Dermis microvascular lymphatic vessel endothelial cell (primary cell): Measurements from ENCODE around the gene UBE2V1. TPM values are rescaled to one million over a fixed set of nuclear protein-coding genes. Genes with fewer than 3 reads are reported as not detected.
"Not testable (repeated sequence)": the region's sequence is repeated elsewhere in the genome, so short reads cannot be mapped to it uniquely, and the experiment has no call there.

ENCODE experiments used
- DNase-seq, 2 donors: peaks; one replicate each; pipeline versions ENCODE4 v3.0.0 to v3.0.0-alpha.2; 2010; ENCODE audit warnings: low read depth in 2 of 2
- total RNA-seq: library from RNA; depleted of rRNA; stranded (reverse); fragments of >200 nt; gene quantifications from 2 replicates; pipeline ENCODE4 v1.2.1, GENCODE V29; 2014

Gene UBE2V1
- total RNA-seq, 1 donor from 2014 or later: 23.6 TPM

DNA sequence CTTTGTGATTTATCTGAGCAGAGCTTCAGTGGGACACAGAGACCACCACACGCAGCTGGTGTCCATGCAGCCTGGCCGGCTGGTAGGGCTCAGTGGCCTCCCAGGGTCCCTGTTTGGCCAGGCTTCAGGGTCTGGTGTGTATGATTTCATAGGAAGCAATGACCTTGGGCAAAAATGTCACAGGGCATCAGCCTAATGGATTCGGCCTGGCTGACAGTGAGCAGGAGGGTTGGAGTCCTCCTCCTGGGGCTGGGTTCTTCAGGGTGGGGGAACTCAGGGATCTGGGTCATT lies 47.7 kb downstream of the UBE2V1 start:
- no peak for DNase-seq

DNA sequence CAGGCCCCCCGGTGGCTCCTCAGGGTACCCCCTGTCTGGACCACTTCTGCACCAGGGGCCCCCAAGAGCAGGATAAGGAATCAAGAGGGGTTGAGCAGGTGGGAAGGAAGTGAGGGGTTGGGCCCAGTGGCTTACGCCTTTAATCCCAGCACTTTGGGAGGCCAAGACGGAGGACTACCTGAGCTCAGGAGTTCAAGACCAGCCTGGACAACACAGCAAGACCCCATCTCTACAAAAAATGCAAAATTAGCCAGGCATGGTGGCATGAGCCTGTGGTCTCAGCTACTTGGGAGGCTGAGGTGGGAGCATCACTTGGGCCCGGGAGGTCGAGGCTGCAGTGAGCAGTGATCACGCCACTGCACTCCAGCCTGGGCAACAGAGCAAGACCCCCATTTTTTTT lies 49.2 kb downstream of the UBE2V1 start:
- not testable (repeated sequence) for DNase-seq

DNA sequence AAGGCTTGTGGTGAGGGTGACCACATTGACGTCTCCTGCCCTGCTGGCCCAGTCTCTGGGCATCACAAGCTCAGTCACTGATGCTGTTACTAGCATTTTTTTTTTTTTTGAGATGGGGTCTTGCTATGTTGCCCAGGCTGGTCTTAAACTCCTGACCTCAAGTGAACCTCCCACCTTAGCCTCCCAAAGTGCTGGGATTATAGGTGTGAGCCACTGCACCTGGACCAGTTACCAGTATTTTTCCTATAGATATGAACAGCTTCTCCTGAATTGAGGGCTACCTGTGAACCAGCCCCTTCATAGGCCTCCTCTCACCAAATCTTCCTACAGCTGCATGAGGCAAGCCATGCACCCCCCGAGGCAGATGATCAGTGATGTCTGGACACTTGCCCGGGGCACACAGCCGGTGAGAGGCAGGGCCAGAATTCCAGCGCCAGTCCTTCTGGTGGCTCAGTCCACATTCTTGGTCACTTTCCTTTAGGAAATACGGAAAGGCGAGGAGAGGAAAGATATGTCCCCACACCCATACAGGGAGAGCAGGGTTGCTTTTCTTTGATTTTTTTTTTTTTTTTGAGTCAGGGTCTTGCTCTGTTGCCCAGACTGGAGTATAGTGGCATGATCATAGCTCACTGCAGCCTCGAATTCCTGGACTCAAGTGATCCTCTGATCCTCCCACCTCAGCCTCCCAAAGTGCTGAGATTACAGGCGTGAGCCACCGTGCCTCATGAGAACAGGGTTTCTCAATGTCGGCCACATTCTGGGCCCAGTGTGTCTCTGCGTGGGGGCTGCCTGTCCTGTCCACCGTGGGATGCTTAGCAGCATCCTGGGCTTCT lies 50.7 kb downstream of the UBE2V1 start:
- DNase-seq: no peak

DNA sequence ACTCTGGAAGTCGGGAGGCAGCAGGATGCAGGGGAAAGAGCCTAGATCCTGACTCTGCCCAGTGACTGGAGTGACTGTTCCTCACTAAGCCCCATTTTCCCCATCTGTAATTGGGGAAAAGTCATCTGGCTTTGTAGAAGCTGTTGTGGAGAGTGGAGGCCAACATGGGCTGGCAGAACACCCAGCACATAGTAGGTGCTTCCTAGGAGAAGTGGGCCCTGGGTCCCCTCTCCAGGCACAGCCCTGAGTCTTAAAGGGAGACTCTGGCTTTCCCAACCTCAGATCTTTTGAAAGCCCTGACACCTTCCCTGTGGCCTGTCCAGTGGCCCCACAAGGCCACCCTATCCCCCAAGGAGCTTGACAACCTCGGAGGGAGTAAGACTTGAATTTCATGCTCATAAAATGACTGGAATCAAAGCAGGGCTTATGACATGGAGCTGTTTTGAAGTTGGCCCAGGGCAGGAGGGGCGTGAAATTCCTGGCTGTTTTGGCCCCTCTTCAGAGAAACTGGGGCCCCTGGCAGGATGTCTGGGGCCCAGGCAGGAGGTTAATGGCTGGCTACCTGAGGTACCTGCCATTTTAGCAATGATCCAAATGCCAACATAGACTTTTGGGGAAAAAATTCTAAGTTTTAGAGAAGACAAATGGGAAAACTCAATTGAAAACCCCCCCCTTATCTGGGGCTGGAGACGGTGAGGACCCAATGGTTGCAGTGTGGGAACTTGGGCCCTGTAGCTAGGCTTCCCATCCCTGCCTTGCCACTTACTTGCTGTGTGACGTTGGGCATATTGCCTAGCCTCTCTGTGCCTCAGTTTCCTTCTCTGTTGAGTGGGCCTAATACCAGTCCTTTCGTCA lies 51.6 kb downstream of the UBE2V1 start:
- DNase-seq: no peak

DNA sequence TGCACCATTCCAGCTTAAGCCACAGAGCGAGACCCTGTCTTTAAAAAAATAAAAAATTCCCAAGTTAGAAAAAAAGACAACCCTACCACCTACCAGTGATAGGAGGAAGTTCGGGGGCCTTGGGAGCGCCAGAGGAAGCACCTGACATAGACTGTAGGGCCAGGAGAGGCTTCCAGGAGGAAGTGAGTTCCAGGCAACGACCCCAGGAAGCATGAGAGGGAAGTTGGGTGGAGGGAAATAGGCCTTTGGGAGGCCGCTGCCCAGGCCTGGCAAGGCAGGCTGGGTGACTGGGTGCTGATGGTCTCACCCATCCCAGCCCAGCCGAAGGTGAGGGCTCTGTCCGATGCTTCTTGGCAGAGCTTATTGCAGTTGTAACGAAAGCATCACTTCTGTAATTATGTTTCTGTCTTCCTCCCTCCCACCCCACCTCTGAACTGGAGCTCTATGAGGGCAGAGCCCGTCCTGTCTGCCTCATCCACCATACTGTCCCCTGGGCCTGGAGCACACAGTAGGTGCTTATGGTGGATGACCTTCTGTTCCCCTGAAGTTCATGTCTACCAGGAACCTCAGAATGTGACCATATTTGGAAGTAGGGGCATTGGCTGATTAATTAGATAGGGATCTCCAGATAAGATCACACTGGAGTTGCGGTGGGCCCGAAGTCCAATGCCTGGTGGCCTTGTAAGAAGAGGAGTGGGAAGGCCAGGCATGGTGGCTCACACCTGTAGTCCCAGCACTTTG lies 54.1 kb downstream of the UBE2V1 start:
- DNase-seq: no peak

DNA sequence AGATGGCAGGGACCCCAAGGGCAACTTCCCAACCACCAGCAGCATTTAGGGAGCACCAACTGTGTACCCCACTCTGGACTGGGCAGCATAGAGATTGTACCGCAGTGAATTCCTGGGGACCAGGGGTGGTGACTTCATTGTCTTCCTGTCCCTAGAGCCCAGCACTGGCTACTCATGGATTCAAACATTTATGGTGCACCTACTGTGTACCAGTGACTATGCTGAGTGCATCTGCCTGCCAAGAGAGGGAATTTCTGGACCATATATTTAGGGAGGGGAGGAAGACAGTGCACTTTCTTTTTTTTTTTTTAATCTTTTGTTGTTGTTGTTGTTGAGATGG lies 55.3 kb downstream of the UBE2V1 start:
- DNase-seq: no peak

DNA sequence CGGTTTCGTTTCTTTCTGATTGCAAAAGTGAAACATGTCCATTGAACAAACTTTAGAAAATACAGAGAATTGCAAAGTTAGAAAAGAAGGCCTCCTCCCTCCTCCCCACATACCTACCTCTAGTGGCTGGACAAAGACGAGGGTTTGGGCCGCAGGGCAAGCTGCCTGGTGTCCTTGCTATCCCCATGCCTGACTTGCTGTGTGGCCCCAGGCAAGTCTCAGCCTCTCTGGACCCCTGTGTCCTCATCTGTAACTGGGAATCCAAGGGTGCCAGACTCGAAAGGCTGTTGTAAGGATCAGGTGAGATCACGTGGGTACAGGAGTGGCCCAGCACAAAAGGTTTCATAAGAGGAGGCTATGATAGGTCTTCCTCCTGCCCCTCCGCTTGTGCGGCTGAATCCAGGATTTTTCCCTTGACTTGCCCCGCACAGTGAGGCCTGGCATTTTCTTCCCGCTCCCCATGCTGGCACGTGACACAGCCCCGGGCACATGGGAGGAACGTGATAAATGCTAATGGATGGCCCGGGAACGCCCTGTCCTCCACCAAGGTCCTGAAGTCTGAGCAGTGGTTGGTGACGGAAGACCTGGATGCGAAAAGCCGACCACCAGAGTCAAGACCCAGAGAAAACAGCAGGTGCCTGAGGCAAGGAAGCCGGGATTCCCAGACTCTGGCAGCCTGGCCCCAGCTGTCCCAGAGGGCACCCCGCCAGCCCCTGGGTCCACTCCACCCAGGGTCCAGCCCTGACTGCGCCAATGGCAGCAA lies 55.8 kb downstream of the UBE2V1 start:
- no peak for DNase-seq

DNA sequence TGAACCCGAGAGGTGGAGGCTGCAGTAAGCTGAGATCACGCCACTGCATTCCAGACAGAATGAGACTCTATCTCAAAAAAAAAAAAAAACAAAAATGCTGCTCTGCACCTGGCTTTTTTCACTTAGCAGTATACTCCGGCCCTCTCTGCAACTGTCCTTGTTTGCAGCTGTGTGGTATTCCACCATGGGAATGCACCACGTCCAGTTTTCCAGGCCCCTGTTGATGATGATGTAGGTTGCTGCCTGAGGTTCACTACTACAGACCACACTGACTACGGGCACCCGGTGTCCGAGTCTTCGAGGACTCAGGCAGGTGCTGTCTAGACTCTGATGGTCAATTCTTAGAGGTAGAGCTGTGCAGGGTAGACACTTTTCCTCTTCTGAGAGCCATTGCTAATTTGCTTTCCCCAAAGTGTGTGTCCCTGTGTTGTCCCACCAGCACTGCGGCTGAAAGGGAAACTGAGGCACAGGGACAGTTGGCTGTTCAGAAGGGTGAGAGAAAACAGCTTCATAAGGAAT lies 56.5 kb downstream of the UBE2V1 start:
- DNase-seq: no peak

DNA sequence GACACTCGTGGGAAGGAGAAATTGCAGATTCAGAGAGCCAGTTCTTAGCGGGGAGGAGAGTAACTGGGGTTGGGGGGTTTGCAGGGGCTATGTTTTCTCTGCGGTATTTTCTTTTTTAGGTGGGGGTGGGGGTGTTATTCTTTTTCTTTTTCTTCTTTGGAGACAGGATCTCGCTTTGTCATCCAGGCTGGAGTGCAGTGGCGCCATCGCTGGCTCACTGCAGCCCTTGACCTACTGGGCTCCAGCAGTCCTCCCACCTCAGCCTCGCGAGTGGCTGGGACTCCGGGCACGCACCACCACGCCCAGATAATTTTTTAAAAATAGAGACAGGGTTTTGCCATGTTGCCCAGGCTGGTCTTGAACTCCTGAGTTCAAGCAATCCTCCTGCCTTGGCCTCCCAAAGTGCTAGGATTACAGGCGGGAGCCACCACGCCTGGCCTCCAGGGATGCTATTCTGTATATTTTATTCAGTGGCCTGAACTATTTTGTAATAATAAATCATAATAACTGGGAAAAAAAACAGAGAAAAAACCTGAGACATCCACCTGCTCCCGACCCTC lies 57.3 kb downstream of the UBE2V1 start:
- no peak for DNase-seq

DNA sequence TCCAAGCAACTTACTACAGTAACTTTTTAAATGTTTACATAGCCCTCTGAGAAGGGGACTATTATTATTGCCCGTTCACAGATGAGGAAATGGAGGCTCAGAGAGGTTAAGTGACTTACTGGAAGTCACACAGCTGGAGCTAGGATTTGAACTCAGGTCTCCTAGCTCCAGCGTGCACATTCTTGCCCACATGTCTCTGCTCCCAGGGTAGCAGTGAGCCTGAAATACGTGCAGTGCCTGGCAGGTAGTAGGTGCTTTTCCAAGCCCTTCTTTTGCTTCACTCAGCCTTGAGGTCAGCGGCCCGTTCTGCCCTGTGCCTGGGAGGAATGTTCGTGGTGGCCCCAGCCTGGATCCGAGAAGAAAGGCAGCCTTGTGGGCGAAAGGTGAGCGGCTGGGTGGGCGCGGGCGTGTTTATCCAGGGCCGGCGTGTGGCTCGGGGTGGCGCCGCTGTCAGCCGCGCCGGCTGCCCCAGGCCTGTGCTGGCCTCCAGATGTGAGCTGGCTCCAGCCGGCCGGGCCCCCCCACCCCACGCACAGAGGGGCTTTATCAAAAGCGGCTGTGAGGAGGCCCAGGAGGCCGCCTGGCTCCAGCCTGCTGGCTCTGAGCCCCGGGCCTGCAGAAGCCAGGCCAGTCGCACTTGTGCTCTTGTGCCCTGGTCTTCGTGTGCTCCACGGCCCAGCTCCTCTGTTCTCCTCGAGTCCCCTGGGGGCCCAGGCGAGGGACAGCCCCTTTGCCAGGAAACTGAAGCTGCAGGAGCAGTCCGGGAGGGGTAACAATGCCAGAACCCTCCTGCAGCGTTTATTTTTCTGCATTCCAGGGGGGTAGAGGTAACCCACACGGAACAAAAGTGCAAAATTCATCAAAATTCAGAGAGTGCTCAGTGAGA lies 58.1 kb downstream of the UBE2V1 start:
- DNase-seq: no peak

DNA sequence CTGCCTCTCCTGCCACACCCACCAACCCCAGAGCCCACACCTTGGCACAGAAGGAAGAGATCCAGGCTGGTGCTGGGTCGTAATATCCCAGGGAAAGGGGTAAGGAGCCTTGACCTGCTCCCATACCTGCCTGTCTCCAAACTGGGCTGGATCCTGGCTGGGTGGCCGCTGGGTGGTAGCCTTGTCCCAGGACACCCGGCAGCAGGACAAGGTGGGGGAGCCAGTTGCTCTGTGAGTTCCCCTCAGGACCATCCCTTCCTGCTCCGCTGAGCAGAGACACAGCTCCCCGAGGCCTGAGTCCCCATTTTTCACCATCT lies 58.8 kb downstream of the UBE2V1 start:
- no peak for DNase-seq

DNA sequence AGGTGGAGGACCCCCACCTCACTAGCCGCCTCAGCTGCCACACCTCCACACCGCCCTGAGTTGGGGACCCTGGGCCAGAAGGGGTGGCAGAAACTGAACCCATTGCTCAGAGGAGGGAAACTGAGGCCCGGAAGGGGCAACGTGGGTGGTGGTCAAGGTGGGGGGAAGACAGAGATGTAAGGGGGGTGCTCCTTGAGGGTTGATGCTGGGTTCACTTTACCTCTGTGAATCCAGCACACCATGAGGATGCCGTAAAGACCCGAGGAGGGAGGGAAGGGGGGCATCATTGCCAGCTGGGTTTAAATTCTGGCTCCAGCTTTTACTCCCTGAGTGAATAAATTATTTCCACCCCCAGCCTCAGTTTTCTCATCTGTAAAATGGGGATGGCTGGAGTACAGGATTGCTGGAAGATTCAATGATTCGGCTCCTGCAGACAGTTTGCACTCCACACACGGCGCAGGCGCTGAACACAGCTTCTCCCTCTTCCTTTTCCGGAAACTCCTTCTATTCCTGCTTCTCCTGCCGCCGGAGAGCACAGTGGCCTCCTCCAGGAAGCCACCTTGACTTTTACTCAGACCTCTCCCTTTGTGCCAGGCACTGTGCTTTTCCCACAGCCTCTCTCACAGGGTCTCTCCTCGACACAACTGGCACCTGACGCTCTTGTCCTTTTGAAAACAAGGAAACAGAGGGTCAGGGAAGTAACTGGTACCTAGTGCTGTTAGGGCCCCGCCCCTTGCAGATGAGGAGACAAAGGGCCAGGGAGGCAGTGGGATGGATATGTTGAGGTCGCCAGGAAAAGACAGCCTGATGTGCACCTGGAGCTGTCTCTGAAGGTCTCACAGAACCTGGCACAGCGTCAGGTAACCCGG lies 59.4 kb downstream of the UBE2V1 start:
- DNase-seq: no peak

DNA sequence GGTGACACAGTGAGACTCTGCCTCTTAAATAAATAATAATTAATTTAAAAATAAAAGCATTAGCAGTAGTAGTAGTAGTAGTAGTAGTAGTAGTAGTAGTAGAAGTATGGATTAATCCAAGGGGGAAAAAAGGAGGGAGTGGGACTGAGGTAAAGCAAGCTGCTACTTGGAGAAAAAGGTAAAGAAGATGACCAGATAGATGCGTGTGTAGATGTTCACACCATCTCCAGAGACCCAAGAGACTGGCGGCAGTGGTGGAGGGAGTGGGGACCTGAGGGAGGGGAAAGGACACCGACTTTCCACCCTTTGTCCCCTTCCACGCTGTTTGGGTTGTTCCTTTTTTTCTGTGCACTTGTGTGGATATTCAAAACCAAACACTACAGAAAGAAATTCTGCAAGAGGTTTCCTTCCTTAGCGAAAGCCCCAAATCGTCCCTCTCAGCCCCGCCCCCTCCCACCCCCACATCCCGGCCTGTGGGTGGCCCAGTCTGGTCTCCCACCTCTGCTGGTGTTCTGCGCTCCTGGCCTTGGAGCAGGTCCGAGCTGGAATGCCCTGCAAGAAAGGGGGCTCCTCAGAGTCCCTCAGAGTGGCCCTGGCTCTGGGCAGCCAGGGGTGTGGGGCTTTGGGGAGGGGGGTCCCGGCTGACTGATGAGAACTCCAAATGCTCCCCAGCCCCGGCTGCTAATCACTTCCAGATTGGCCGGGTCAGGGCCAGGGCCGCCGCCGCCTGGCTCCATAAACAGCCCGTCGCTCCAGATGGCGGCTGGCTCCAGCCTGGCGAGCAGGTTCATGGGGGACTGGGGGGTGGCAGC lies 60.2 kb downstream of the UBE2V1 start:
- DNase-seq: no peak

DNA sequence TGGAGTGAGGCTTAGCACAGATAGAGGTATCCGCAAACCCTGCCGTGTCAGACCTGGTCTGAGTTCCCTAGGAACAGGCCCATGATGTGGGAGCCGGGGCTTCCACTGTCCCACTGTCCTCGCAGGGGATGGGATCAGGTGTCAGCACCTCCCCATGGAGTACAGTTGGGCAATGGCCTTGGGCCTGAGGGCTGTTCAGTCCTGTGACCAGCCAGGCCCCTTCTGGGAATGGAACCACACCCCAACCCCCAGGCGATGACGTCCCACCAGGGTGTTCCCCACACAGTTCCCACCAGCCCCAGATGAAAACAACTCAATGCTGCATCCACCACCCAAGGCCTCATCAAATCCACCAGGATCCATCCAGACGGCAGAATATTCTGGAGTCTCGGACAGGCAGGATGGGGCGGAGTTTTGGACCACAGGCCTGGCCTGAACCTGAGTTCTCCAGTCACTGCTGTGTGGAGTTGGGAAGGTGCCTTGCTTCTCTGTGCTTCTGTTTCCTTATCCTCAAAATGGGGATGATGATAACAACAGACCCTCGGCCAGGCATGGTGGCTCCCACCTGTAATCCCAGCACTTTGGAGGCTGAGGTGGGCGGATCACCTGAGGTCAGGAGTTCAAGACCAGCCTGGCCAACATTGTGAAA lies 62.2 kb downstream of the UBE2V1 start:
- no peak for DNase-seq

DNA sequence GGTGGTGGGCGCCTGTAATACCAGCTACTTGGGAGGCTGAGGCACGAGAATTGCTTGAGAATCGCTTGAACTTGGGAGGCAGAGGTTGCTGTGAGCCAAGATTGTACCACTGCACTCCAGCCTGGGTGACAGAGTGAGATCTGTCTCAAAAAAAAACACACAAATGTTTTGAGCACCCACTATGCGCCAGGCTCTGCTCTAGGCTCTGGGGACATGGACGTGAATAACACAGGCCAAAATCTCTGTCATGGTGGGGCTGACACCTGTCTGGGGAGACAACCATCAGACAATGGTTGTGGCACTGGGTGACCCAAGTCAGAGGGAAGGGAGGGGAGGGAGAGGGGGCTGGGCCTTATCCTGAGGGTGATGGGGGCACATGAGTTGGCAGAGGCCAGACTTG lies 62.7 kb downstream of the UBE2V1 start:
- no peak for DNase-seq

DNA sequence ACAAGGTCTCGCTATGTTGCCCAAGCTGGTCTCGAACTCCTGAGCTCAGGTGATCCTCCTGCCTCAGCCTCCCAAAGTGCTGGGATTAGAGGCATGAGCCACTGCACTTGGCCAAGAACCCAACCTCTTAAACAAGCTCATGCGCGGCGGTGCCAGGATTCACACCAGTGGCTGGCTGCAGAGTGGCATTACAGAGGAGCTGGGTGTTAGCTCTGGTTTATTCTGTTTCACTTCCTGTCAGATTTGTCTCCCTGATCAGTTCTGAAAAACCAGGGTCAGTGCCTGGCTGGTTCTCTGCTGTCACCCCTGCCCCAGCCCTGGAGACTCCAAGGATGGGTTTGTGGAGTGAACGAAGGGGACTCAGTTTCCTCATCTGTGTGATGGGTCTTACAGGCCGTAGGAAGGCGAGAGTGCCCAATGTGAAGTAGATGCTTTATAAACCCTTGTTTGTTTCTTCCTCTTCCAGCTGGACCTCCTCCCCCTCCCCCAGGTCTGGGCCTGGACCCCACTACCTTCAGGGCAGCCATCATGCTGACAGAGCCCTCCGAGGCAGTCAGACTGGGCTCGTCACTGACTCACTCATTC lies 63.4 kb downstream of the UBE2V1 start:
- no peak for DNase-seq

DNA sequence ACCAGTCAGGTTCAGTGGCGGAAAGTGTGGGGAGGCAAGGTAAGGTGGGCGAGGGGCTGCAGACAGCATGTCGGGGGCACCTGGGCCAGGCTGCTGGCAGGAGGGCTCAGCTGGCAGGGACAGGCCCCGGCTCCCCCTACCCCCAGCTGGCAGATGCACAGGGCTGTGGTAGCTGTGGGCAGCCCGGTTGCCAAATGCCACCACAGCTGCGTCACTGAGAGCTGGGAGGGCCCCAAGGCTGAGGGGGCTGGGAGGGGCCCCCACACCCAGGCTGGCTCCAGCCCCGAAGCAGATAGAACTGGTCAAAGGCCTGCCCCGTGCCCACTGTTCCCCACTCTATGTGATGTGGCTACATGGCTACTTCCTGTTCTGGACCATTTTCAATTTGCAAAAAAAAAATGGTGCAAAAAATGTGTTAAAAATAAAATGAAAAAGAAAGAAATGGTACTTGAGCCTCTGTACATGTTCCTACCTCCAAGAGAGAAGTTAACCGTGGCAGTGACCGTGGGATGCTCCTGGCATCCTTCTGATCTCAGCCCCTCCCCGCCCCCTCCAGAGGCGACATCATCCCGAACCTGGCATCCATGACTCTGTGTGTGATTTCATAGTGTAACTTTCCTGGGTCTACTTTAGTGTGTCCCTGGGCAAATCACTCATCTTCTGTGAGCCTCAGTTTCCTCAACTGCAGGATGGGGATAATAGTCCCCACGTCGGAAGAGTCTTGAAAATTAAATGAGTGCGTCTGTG lies 64.4 kb downstream of the UBE2V1 start:
- DNase-seq: no peak
